NCI-H1417 (cell line): Measurements from ENCODE around the gene SMIM45.
A peak's percentile ranks its signal among the peaks of the same experiment; 100 is the strongest.

Experiments
- DNase-seq, 3 experiments: peaks; one replicate each; lab custom pipeline; 2025; lab: John Stamatoyannopoulos, UW

The SMIM45 gene

DNA sequence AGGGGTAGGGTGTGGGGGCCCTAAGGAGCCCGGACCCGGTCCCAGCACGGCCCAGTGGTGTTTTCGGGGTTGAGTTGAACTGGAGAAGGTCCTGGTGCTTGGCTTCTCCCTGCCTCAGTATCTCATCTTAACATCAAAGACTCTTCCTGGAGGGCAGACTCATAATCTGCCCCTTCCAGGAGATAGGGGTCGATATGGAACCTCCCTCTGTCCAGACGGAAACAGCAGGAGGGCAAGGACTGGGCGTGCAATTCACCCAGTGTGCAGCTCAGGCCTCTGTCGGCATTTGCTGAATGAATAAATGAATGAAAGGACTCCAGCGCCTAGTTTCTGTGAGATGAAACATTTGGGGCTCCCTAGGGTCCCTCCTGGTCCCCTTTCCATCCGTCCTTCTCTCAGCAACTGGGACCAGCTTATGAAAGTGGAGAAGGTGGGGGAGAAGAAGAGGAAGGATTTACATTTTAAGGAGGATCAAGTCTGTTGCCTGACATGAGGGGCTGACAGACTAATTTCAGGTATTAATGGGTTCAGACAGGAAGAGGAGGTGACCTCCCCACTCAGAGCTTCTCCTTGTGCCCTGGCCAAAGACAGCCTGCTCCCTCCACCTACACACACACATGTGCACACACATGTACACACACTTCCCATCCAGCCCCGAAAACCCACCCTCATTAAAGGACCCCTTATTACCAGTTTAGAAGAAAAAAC lies 36.0 kb upstream of the SMIM45 start:
- DNase-seq: no peak

DNA sequence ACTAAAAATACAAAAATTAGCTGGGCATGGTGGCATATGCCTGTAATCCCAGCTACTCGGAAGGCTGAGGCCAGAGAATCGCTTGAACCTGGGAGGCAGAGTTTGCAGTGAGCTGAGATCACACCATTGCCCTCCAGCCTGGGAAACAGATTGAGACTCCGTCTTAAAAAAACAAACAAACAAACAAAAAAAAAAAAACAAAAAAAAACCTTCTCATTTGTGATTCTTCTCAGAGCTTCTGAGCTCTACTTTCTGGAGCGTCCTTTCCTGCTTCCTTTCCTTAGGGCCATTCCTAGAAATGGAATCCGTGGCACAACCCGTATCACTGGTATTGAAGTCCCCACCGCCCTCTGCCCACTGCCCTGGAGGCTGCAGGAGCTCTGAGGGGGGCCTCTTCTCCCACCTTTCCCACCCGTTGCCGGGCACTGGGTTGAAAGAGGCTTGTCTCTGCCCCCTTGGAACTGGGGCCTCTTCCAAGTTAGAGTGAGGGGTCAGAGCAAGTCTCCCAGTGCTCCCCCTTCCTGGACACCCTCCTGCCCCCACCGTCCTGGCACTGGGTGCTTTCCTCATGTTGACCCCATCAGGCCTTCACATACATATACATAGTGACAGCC lies 35.1 kb upstream of the SMIM45 start:
- DNase-seq: no peak

DNA sequence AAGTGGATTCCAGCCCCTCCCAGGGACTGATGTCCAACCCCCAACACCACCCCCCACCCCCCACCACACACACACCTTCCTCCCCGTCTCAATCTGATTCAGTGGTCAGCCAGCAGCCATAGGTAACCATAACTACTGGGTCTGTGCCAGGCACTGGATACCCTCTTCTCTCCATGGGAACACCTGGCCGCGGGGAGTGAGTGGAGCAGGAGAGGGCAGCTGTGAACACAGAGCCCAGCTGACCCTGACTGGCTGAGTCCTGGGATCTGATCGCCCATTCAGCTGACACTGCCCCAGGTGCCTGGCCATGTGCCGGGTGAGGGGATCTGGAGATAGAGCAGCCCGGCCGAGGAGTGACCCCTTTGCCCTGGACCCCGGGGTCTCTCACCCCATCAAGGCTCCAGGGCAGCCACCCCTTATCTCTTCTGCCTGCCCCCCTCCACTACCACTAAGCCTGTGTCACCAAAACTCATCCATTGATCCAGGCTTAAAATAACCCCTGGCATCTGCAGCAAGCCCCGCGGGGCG lies 34.5 kb upstream of the SMIM45 start:
- DNase-seq: peak in 2 of 3 experiments; percentile 59 to 82

DNA sequence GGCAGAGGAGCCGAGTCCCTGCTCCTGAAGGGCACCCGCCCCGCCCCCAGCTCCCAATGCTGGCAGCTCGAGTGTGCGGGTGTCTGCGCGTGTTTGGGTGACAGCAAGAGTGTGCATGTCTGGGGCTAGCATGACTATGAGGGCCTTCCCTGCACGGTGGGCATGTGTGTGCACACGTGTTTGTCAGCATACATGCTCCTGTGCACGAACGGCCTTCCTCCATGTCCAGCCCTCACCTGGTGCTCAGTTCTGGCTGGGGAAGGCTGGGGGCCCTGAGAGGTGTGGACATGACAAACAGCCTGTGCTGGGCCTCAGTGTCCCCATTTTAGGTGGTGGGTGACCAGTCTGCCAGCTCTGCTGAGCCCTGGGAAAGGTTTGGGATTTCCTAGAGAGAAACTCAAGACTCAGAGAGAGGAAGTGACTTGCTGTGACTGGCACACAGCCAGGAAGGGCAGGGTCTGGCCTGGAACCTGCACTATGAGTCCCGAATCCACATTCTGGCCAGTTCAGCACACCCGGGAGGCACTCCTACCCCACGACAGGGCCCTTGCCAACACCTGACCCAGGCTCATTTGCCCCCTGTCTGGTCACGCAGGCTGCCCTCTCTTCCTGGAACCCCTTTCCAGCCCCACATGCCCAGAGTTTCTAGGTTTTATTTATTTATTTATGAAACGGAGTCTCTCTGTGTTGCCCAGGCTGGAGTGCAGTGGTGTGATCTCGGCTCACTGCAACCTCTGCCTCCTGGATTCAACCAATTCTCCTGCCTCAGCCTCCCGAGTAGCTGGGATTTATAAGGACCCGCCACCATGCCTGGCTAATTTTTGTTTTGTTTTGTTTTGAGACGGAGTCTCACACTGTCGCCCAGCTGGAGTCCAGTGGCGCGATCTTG lies 33.8 kb upstream of the SMIM45 start:
- peak in 2 of 3 experiments; percentile 24 to 65 for DNase-seq

DNA sequence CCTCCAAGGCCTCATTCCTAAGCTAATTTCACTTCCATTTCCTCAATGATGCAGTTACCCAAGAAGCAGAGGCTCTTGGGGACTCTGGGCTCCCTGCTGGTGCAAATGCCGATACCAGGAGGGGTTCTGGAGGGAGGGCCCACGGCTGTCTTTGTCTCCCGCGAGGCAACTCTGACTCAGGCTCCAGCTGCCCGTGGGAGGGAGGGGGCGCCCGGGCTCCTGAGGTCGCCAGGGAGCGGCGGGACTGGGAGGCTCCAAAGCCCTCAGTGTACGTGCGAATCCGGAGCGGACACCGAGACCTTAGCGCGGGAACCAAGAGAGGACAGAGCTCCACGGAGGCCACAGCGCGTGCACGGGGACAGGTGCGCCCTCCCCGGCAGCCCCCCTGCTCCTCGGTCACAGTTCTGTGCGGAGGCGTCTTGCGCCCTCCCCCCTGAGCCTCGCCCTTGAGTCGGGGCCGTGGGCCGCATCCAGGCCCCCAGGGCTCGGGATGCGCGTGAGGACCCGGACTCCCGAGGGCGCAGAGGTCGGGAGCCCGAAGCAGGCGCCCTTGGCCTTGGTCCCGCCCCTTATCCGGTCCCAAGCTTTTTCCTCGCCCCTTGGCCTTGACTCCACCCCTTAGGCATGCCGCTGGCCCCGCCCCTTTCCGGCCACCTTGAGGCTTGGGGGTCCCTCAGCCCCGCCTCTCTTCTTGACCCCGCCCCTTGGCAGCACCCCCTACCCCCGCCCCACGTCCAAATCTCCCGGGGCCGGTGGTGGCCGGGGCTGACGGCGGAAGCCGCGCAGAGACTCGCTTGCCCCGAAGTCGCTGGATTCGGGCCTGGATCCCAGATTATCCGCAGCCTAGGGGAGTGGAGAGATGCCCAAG lies 32.4 kb upstream of the SMIM45 start:
- DNase-seq: no peak

DNA sequence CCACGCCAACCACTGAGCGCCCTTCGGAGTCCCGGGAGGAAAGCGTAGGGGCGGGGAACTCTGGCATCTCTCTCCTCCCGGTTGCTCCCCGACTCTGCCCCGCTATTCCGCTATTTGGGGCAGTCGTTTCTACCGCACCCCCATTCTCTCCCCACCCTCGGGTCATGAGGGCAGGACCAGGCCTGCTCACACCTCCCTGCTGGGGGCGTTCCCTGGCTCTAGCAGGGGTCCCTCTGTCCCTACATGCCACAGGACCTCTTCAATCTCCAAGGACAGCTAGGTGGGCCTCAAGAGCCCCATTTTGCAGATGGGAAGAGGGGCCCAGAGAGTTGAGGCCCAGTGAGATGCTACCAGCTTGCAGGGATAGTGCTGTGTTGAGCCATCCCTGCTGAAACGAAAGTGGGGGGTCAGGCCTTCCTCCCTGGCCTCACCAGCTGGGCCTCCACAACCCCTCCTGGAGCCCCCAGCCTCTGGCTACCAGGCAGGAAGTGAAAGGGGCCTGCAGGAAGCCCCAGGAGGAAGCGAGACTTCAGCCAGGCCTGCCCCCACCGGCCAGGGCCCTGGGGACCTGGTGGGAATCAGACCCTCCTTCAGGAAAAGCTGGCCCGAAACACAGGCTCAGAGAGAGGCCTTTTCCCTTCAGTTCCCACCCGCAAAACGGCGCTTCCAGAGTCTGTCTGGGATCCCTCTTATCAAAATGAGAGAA lies 31.5 kb upstream of the SMIM45 start:
- no peak for DNase-seq

DNA sequence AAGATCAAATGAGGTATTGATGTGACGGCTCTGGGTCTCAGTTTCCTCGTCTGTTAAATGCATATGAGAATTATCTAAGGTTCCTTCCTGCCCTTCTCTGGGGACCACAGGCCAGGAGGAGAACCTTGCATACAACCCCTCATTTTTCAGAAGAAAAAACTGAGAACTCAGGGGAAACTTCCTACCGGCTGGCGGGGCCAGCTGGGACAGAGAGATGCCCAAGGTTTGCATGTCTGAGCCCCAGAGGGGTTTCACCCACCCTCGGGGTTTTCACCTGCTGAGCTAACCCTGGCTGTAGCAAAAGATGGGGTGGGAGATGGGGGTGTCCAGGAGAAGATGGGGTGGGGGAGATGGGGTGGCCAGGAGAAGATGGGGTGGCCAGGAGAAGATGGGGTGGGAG lies 29.6 kb upstream of the SMIM45 start:
- no peak for DNase-seq

DNA sequence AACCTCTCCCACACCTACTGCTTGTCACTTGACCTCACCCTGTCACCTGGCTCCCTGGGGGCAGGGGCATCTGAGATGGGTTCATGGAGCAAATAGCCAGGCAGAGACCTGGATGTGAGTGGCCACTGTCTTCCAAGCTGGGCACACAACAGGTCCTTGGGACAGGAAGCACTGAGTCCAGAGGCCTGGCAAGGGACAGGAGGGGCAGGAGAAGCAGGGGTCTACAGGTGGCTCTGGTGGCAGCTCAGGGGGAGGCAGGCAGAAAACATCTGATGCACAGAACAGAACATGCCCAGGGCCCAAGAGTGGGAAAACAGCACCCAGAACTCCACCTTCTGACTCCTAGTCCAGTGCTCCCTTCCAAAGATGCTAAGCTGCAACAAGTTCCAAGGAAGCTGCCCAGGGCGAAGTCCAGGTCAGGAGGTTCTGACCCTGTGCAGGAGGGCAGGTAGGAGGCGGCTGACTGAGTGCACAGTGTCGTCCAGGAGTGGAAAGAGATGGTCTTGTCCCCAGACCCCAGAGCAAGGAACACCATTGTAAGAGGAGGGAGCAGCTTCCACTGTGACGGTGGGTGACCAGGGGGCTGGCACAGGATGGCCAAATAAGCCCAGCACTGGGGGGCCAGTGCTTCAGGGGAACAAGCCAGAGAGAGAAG lies 28.9 kb upstream of the SMIM45 start:
- DNase-seq: no peak

DNA sequence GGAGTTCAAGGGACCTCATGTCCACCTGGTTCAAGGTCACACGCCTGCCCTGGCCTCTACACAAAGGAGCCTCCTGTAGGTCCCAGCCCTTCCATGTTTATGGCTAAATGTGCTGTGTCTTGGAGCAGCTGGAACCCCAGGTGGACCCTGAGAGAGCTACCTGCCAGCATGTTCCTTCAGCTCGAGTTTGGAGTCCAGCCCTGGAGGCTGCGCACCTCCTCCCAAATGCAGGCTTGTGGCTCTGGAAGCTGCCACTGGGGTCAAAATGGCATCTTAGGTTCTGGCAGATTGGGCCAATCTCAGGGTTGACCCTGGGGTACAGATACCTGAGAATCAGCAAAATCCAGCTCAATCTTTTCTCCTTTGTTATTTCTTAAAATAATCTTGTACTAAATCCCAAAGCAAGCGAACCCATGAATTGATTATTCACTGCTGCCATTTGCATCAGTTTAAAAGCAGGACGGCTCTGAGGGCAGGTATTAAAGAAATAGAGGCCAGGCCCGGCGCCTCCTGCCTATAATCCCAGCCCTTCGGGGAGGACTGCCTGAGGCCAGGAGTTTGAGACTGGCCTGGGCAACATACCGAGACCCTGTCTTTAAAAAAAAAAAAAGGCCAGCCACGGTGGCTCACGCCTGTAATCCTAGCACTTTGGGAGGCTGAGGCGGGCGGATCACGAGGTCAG lies 28.2 kb upstream of the SMIM45 start:
- DNase-seq: no peak

DNA sequence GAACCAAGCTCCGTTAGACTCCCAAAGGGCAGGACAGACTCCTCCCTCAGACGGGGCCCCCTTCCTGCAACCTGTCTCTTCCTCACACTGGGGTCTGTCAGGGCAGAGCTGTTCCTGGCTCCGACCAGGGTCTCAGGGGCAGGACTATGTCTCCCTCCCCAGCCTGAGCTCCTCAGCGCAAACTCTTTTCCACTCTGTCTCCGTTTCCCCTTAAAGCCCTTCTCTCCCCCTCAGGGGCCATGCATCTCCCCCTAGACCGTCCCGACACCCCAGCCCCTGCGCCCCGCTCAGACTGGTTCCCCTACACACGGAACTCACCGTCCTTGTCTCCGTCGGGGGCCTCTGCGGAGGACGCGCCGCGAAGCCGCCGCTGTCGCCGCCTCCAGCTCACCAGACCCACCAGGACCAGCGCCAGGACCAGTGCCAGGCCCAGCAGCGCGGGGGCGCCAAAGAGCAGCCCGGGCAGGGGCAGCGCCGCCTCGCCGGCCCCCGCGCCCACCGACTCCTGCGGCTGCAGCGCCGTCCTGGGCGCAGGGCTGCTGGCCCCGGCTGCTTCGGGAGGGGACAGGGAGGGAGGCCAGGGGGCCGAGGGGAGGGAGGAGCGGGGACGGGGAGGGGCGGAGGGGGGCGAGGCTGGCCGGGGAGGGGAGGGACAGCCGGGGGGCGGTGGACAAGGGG lies 26.0 kb upstream of the SMIM45 start:
- DNase-seq: peak; percentile 12 to 44 (median 31)

DNA sequence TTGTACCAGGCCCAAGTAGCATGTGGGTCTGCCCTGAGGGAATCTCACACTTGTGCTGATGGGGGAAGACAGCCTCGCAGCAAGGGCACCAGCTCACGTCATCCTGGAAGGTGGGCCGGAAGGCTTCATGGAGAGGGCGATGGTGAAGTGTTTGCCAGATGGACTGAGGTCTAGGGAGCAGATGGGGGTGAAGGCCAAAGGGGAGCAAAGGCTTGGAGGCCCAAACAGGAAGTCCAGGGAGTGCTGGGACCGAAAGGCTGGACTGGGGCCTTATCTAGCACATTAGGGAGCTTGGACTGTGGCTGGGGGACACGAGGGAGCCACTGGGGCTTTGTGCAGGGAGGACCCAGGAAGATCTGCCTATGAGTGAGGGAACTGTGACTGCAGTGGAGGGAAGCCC lies 24.1 kb upstream of the SMIM45 start:
- DNase-seq: no peak

DNA sequence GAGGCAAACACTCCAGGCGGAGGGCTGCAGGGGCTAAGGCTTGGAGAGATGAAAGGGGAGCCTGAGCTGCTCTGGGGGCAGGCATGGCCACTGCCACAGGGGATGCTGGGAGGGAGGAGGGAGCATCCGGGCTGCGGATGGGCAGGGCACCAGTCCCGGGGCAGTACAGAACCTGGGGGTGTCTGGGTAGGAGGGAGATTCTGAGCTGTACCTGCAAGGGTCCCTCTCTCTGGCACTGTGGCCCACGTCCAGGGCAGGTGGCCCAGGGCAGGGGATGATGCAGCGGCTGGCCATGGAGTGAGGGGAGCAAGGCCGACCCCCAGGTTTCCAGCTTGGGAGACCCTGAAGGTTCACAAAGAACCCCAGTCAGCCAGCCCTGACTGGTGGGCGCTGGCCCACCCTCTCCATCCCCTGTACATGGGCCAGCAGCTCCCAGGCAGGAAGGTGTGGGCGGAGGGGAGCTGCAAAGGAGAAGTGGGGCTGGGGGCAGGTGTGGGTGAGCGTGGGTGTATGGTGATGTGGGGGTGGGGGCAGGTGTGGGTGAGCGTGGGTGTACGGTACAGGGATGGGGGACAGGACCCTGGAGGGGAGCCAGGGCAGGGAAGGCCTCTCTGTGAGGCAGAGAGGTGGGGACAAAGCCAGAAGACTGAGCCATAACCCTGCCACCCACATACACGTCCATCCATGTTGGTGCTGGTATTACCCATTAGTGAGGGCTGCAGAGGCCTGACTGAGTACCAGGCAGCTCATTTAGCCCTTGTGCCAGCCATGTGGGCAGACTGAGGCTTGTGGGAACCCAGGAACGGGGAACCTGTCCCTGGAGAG lies 23.1 kb upstream of the SMIM45 start:
- DNase-seq: peak in 2 of 3 experiments; percentile 18 to 35

DNA sequence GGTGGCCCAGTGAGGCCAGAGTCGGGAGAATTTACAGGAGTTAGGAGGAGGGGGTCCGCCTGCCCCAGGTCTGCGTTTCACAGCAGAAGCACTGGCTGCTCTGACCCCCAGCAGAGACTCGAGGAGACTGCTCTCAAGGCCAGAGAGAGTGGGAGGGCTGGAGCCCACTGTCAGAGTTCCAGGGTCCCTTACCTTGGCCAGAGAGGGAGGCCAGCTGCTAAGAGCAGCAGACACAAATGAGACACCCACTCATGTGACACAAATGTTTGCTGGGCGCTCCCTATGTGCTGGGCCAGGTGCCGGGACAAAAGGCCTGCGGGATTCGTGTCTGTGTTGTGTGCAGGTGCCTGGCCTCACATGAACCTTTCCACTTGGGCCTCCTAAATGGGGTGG lies 22.5 kb upstream of the SMIM45 start:
- peak in 2 of 3 experiments; percentile 18 to 52 for DNase-seq

DNA sequence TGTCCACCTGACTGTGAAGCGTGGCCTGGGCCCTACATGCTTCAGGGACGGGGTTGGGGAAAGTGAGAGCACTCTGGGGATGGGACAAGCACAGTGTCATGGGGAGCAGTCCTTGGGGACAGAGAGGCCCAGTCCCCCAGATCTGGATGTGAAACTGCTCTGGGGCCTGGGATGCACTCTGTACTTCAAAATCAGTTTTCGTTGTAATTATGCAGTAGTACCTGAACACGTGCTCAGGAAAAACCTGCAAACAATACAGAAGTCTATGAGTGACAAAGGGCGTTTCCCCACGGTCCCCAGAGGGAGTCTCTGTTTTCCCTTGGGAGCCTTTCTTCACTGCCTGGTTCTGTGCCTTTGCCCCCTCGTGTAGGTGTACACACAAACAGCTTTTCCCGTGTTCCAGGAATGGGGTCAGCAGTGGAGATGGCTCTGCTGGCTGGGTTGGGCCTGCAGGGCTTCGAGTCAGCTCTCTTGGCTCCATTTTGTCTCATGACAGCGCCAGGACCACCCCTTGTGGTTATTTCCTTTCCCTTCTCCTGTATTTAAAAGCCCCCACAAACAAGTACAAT lies 20.2 kb upstream of the SMIM45 start:
- peak in 1 of 3 experiments; percentile 3 for DNase-seq

DNA sequence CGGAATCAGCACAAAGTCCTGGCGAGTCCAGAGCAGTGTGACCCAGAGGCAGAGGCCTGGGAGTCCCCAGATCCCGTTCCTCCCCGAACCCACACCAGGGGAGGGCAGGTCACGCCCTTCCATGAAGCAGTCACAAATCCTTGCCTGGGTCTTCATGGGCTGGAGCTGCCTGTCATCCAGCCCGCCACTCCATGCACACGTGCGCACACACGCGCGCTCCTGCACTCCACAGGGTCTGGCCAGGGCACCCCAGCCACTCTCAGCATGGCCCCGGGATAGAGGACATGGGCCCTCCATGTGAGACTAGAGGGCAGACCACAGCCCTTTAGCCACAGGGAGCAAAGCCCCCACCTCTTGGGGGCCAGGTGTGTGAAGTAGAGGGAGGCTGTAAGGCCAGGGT lies 19.6 kb upstream of the SMIM45 start:
- no peak for DNase-seq

DNA sequence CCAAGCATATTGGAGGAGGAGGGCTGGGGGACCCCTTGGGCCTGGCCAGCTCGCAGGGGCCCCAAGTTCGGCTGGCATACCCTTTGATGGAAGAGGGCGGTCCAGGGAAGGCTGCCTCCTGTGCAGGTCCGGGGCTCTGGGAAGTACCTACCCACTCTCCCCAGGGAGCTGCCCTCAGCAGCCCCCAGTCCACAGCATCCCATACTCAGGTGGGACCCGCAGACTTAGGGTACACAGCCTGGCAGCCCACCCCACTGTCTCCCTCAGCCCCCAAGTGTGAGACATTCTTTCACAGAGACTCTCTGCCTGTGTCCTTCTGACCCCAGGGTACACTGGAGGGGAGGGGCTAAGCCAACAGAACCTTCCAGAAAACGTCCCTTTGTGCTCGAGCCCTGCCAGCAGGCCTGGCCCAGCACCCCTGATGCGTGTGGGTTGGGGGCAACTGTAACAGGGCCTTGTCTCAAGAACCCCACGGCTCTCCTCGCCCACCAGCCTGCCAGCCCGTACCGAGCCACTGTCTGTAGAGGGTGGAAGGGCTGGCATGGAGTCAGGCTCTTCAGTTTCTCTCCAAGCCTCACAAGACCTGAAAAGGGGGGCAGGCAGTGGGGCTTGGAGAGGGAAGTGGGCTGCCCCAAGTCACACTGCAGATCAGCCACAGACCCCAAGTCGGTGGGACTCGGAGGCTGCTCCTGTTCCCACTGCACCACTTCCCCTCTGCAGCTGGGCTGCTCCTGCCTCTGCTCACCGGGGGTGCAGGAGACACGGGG lies 18.4 kb upstream of the SMIM45 start:
- DNase-seq: no peak
